HG03342 (cell line): ENCODE results near the gene ARFGAP2.

Experiments used
- ATAC-seq: cut with Tn5 transposase; IDR thresholded peaks from one replicate; pipeline ENCODE4 v1.9.1; 2021; ENCODE audit warnings: mild to moderate bottlenecking, moderate library complexity; ENCODE audit not compliant: unreplicated experiment

ARFGAP2 gene

GRCh38 chr11:47171856-47172255, 4.8 kb downstream of the ARFGAP2 start:
- ATAC-seq, result no peak

GRCh38 chr11:47171061-47171838, 5.4 kb downstream of the ARFGAP2 start:
- no peak for ATAC-seq

GRCh38 chr11:47166368-47166767, 10.3 kb downstream of the ARFGAP2 start:
- no peak for ATAC-seq

GRCh38 chr11:47165253-47165840, 11.3 kb downstream of the ARFGAP2 start:
- ATAC-seq, result no peak

- no peak for ATAC-seq
Observed at GRCh38 chr11:47164321-47164720, 12.4 kb downstream of the ARFGAP2 start.

GRCh38 chr11:47163898-47164297, 12.8 kb downstream of the ARFGAP2 start:
- no peak for ATAC-seq

- ATAC-seq, result no peak
Observed at GRCh38 chr11:47163193-47163592, 13.5 kb downstream of the ARFGAP2 start.

- ATAC-seq, result no peak
Observed at GRCh38 chr11:47162426-47162825, 14.3 kb downstream of the ARFGAP2 start.

- ATAC-seq, result no peak
Observed at GRCh38 chr11:47161890-47162289, 14.8 kb downstream of the ARFGAP2 start.

GRCh38 chr11:47161134-47161854, 15.4 kb downstream of the ARFGAP2 start:
- peak; percentile 62 for ATAC-seq

GRCh38 chr11:47160753-47161133, 15.9 kb downstream of the ARFGAP2 start:
- no peak for ATAC-seq

GRCh38 chr11:47158242-47158641, 18.4 kb downstream of the ARFGAP2 start:
- no peak for ATAC-seq

GRCh38 chr11:47157805-47158204, 18.9 kb downstream of the ARFGAP2 start:
- ATAC-seq, result no peak

- ATAC-seq, result no peak
Observed at GRCh38 chr11:47156951-47157350, 19.7 kb downstream of the ARFGAP2 start.

- ATAC-seq, result no peak
Observed at GRCh38 chr11:47156333-47156732, 20.3 kb downstream of the ARFGAP2 start.

- ATAC-seq, result no peak
Observed at GRCh38 chr11:47155879-47156278, 20.8 kb downstream of the ARFGAP2 start.

- no peak for ATAC-seq
Observed at GRCh38 chr11:47154616-47155570, 21.8 kb downstream of the ARFGAP2 start.

- ATAC-seq, result no peak
Observed at GRCh38 chr11:47152953-47153950, 23.4 kb downstream of the ARFGAP2 start.

GRCh38 chr11:47152126-47152952, 24.3 kb downstream of the ARFGAP2 start:
- ATAC-seq, result no peak
